Psoas muscle (tissue), 8 donors: ENCODE results near the gene CACNG7. TPM values are rescaled to one million over a fixed set of nuclear protein-coding genes. Genes with fewer than 3 reads are reported as not detected.

Experiments
- ATAC-seq, 4 donors: fragments of 200-7000 bp; cut with Tn5 transposase; one replicate each; pipeline ENCODE4 v1.9.1; 2020; ENCODE audit warnings: moderate library complexity in 3 of 4, mild to moderate bottlenecking in 2 of 4
- DNase-seq, 2 donors: peaks; one replicate each; pipeline ENCODE4 v3.0.0-alpha.2; 2020
- H3K27ac ChIP-seq: fragments of 200-600 bp; one replicate; pipeline ENCODE4 v1.8.0; 2022
- H3K27me3 ChIP-seq, 3 donors: fragments of 200-600 bp in 1 of 3; one replicate each; pipeline versions ENCODE4 v1.6.1 to v1.8.0; 2013 to 2022; ENCODE audit warnings: low read length in 2 of 3, mild to moderate bottlenecking in 2 of 3, moderate library complexity in 1 of 3; ENCODE audit not compliant: insufficient read depth in 3 of 3
- H3K36me3 ChIP-seq, 2 donors: fragments of 200-600 bp in 1 of 2; one replicate each; pipeline versions ENCODE4 v1.6.1 to v1.8.0; 2013 to 2022; ENCODE audit warnings: low read depth in 1 of 2, mild to moderate bottlenecking in 1 of 2, moderate library complexity in 1 of 2; ENCODE audit not compliant: insufficient read depth in 1 of 2
- H3K4me1 ChIP-seq: fragments of 200-600 bp; one replicate; pipeline ENCODE4 v1.8.0; 2022
- H3K4me3 ChIP-seq: fragments of 200-600 bp; one replicate; pipeline ENCODE4 v1.8.0; 2022; ENCODE audit warnings: mild to moderate bottlenecking
- H3K9me3 ChIP-seq: fragments of 200-600 bp; one replicate; pipeline ENCODE4 v1.8.0; 2022
- CTCF ChIP-seq: fragments of 200-600 bp; IDR thresholded peaks from one replicate; pipeline ENCODE4 v1.8.0; 2022; ENCODE audit warnings: antibody characterized with exemption
- WGBS, 3 donors: extraction: QIAGEN DNeasy Blood & Tissue Kit; methylation state at CpG; one replicate each; pipeline versions ENCODE4 v1.1.6 to v1.1.7; 2013; 5-methylcytosine and 5-hydroxymethylcytosine counted together
- intact Hi-C, 2 donors: fragments of 100-400 bp; cut with DNase I; formaldehyde crosslinking; loops; one replicate each; pipeline versions ENCODE4 v1.11.0 to v1.14.2; 2022
- long read RNA-seq, 2 donors: library from polyadenylated mRNA; unstranded; transcript quantifications; one replicate each; pipeline ENCODE4 v2.0.0, GENCODE V29; 2021
- polyA plus RNA-seq, 3 donors: library from polyadenylated mRNA; stranded (reverse); fragments of 200-250 nt; gene quantifications; one replicate each; pipeline ENCODE4 v1.2.3, GENCODE V29; 2013
- total RNA-seq, 4 donors: library from RNA; stranded (reverse); fragmentation: NEBNext Ultra II Directional in 2 of 4; extraction: Animal tissue kit (Norgen Biotek cat#: 25700) in 2 of 4; gene quantifications; one replicate each; pipeline versions ENCODE4 v1.2.1 to v1.2.4, GENCODE V29; 2021 to 2023
- donor health status: healthy with polysubstance abuse.
- donor health status: DM: no; HTN: no; CAD: no; lungs with moderate emphysema.
- donor health status: Bipolar disorder and iron deficiency.
- donor health status: healthy.
- donor health status: DM: yes; HTN: yes; CAD: no.
- donor health status: DM: no; HTN: no; CAD: no.
- donor health status: DM: no; HTN: no; CAD: no.
- donor health status: DM: yes; HTN: yes; CAD: no.

CACNG7 gene
- total RNA-seq (not detected), polyA plus RNA-seq (under 1 TPM in 1 of 3 donors, not detected in 2; 0.05 TPM)
- long read RNA-seq, donor 1: 0 reads
- long read RNA-seq, donor 2: 0 reads

GRCh38 chr19:53908935-53909415 is at the start of gene CACNG7:
Gene CACNG7 (plus strand): TSS chr19:53909278. CDS start chr19:53912832, 3,554 bp downstream.
- DNase-seq: peak in 1 of 2 donors; percentile 8
- H3K27ac ChIP-seq: no peak within 1 kb of the TSS
- no peak for ATAC-seq
- peaks cover 8% of the 10 kb centered on the region for H3K4me1 ChIP-seq
- H3K36me3 ChIP-seq: no peaks in the 10 kb centered on the region
- intact Hi-C loops: no loop called here
- 1 to 2% (median 2%) methylated on average over 27 to 28 of the region's 28 CpGs for WGBS, 3 donors
- peak within 1 kb of the TSS; percentile 33 for H3K4me3 ChIP-seq
- no peaks in the 10 kb centered on the region for H3K9me3 ChIP-seq
- H3K27me3 ChIP-seq: peaks cover 0 to 76% (median 38%) of the 10 kb centered on the region in 3 donors
- no peak for TF ChIP-seq CTCF

GRCh38 chr19:53864308-53864836 is 44.7 kb upstream of the CACNG7 start:
- Histone ChIP-seq H3K27ac (no peak overlapping the region), H3K27me3 (peaks cover 0 to 32% (median 1%) of the 10 kb centered on the region in 3 donors), H3K4me3 (no peak overlapping the region), H3K36me3 (no peaks in the 10 kb centered on the region), H3K4me1 (no peaks in the 10 kb centered on the region), H3K9me3 (no peaks in the 10 kb centered on the region)
- intact Hi-C loops: no loop called here
- no peak for ATAC-seq
- DNase-seq: no peak
- WGBS, 3 donors: 58 to 75% (median 64%) methylated on average over 6 of the region's 6 CpGs
- no peak for TF ChIP-seq CTCF

- Histone ChIP-seq H3K4me1 (no peaks in the 10 kb centered on the region), H3K9me3 (no peaks in the 10 kb centered on the region), H3K27ac (peak overlapping the region; percentile 63), H3K27me3 (peaks cover 0 to 32% (median 1%) of the 10 kb centered on the region in 3 donors), H3K36me3 (no peaks in the 10 kb centered on the region), H3K4me3 (no peak overlapping the region)
- intact Hi-C loops: no loop called here
- TF ChIP-seq CTCF: no peak
- no peak for ATAC-seq
- DNase-seq: no peak
- 49 to 53% (median 53%) methylated on average over 9 of the region's 9 CpGs for WGBS, 3 donors
These were observed 43.6 kb upstream of the CACNG7 start for GRCh38 chr19:53865523-53865917.

- H3K9me3 ChIP-seq: no peaks in the 10 kb centered on the region
- H3K27me3 ChIP-seq: peaks cover 0 to 32% (median 1%) of the 10 kb centered on the region in 3 donors
- no peaks in the 10 kb centered on the region for H3K36me3 ChIP-seq
- H3K4me1 ChIP-seq: no peaks in the 10 kb centered on the region
- H3K27ac ChIP-seq: peak overlapping the region; percentile 63
- 2 to 4% (median 2%) methylated on average over 50 of the region's 50 CpGs for WGBS, 3 donors
- TF ChIP-seq CTCF: no peak
- ATAC-seq: peak in 3 of 4 donors; percentile 14 to 46 (median 30)
- DNase-seq: peak; percentile 83 to 89
- intact Hi-C loops: no loop called here
- H3K4me3 ChIP-seq: peak overlapping the region; percentile 73
These were observed 42.9 kb upstream of the CACNG7 start for GRCh38 chr19:53865918-53866864.
